GM23248 (cell line): ENCODE results near the gene SAMD13.

ENCODE experiments used
- EZH2 ChIP-seq: fragments of 200-600 bp; sonication (generic); IDR thresholded peaks from 2 replicates; pipeline ENCODE4 v1.6.1; 2018; ENCODE audit warnings: antibody characterized with exemption, mild to moderate bottlenecking; ENCODE audit not compliant: insufficient read depth, poor library complexity, severe bottlenecking
- EZH2phosphoT487 ChIP-seq: fragments of 200-600 bp; sonication (generic); IDR thresholded peaks from 2 replicates; pipeline ENCODE4 v1.6.1; 2018; ENCODE audit warnings: antibody characterized with exemption, moderate library complexity, mild to moderate bottlenecking, low read depth; ENCODE audit not compliant: insufficient read depth

DNA sequence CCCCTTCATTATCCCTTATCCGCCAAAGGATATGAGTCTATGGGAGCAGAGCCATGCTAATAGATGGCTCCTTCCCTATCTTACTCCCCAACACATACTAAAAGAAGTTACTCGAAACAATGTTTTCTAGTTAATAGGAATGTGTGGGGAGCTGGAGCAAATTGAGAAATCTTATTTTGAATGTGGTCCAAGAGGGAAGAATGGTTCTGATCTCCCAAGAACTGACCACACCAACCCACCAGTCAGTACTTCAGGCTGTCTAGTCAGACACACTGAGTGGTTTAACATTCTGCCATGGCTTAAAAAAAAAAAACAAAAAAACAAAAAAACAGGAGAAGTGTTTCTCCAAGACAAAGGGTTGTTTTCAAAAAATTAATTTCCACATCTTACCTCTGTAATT, 65.3 kb downstream of the SAMD13 start:
- TF ChIP-seq EZH2phosphoT487: no peak
- TF ChIP-seq EZH2: no peak
